Stimulated activated CD8-positive, alpha-beta memory T cell treated with anti-CD3 and anti-CD28 coated beads, Interleukin-15, amount 100 ng/mL, for 1 hour (primary cell): ENCODE measurements around the gene NUB1.

ENCODE experiments used
- DNase-seq: peaks from one replicate; pipeline ENCODE4 v3.0.0-alpha.2; 2020; ENCODE audit warnings: low read depth

NUB1 gene

GRCh38 chr7:151313857-151314256 lies 27.8 kb upstream of the NUB1 start:
- DNase-seq: no peak

- DNase-seq: no peak
Observed at GRCh38 chr7:151314401-151314800, 27.2 kb upstream of the NUB1 start.

GRCh38 chr7:151315038-151315655 lies 26.5 kb upstream of the NUB1 start:
- DNase-seq: peak; percentile 72

- no peak for DNase-seq
Observed at GRCh38 chr7:151316896-151317295, 24.7 kb upstream of the NUB1 start.

- DNase-seq: no peak
Observed at GRCh38 chr7:151317936-151318335, 23.7 kb upstream of the NUB1 start.

GRCh38 chr7:151319189-151319588 lies 22.4 kb upstream of the NUB1 start:
- DNase-seq: no peak

- no peak for DNase-seq
Observed at GRCh38 chr7:151320263-151320845, 21.3 kb upstream of the NUB1 start.

GRCh38 chr7:151321341-151321740 lies 20.3 kb upstream of the NUB1 start:
- no peak for DNase-seq

GRCh38 chr7:151322906-151323305 lies 18.7 kb upstream of the NUB1 start:
- no peak for DNase-seq

- DNase-seq: no peak
Observed at GRCh38 chr7:151327022-151327421, 14.6 kb upstream of the NUB1 start.

GRCh38 chr7:151327659-151328058 lies 14.0 kb upstream of the NUB1 start:
- DNase-seq: no peak

- DNase-seq: no peak
Observed at GRCh38 chr7:151330181-151330580, 11.4 kb upstream of the NUB1 start.

GRCh38 chr7:151330661-151331060 lies 11.0 kb upstream of the NUB1 start:
- no peak for DNase-seq

GRCh38 chr7:151334628-151335027 lies 7.0 kb upstream of the NUB1 start:
- DNase-seq: no peak

- DNase-seq: no peak
Observed at GRCh38 chr7:151336027-151336708, 5.4 kb upstream of the NUB1 start.

GRCh38 chr7:151337346-151337745 lies 4.3 kb upstream of the NUB1 start:
- no peak for DNase-seq

- DNase-seq: no peak
Observed at GRCh38 chr7:151338809-151339208, 2.8 kb upstream of the NUB1 start.

- DNase-seq: no peak
Observed at GRCh38 chr7:151339651-151340382, 1.8 kb upstream of the NUB1 start.

- DNase-seq: no peak
Observed at GRCh38 chr7:151340794-151341356, 737 bp upstream of the NUB1 start.

GRCh38 chr7:151342102-151342646 lies 562 bp downstream of the NUB1 start:
- no peak for DNase-seq

- no peak for DNase-seq
Observed at GRCh38 chr7:151342811-151343210, 1.2 kb downstream of the NUB1 start.

GRCh38 chr7:151343516-151343915 lies 1.9 kb downstream of the NUB1 start:
- no peak for DNase-seq
